HEK293 (cell line): ENCODE data around the gene CFP.

ENCODE experiments used
- CTCF ChIP-seq: fragments of 450-650 bp; formaldehyde crosslinking; IDR thresholded peaks from 2 replicates; pipeline ENCODE4 v1.5.1; 2016; ENCODE audit warnings: missing biosample characterization, missing genetic modification characterization
- KLF7 ChIP-seq: fragments of 450-650 bp; formaldehyde crosslinking; IDR thresholded peaks from 2 replicates; pipeline ENCODE4 v1.5.1; 2016; ENCODE audit warnings: missing biosample characterization, missing genetic modification characterization, borderline replicate concordance
- MEIS1 ChIP-seq: sonication (generic); formaldehyde crosslinking; IDR thresholded peaks from 2 replicates; pipeline ENCODE4 v1.8.1; 2022; ENCODE audit warnings: missing genetic modification reagents, mild to moderate bottlenecking, borderline replicate concordance
- PRDM6 ChIP-seq: fragments of 450-650 bp; formaldehyde crosslinking; IDR thresholded peaks from 2 replicates; pipeline ENCODE4 v1.5.1; 2017; ENCODE audit warnings: missing biosample characterization, missing genetic modification characterization
- SCRT1 ChIP-seq: fragments of 450-650 bp; formaldehyde crosslinking; IDR thresholded peaks from 2 replicates; pipeline ENCODE4 v1.5.1; 2016; ENCODE audit warnings: missing biosample characterization, missing genetic modification characterization, borderline replicate concordance
- SP3 ChIP-seq: fragments of 450-650 bp; formaldehyde crosslinking; IDR thresholded peaks from 2 replicates; pipeline ENCODE4 v1.5.1; 2016; ENCODE audit warnings: missing biosample characterization, missing genetic modification characterization
- TCF7L2 ChIP-seq: IDR thresholded peaks from 2 replicates; pipeline ENCODE4 v1.6.1; 2011; ENCODE audit warnings: low read depth, mild to moderate bottlenecking, inconsistent platforms, low read length, moderate library complexity, borderline replicate concordance
- WT1 ChIP-seq: fragments of 450-650 bp; formaldehyde crosslinking; IDR thresholded peaks from 2 replicates; pipeline ENCODE4 v1.5.1; 2016; ENCODE audit warnings: missing biosample characterization, missing genetic modification characterization
- ZBTB49 ChIP-seq: fragments of 450-650 bp; formaldehyde crosslinking; IDR thresholded peaks from 2 replicates; pipeline ENCODE4 v1.5.1; 2016; ENCODE audit warnings: missing biosample characterization, missing genetic modification characterization, low read depth
- ZEB2 ChIP-seq: fragments of 450-650 bp; formaldehyde crosslinking; IDR thresholded peaks from 2 replicates; pipeline ENCODE4 v1.5.1; 2016; ENCODE audit warnings: missing biosample characterization, missing genetic modification characterization
- ZFP37 ChIP-seq: fragments of 450-650 bp; formaldehyde crosslinking; IDR thresholded peaks from 2 replicates; pipeline ENCODE4 v1.5.1; 2016; ENCODE audit warnings: missing biosample characterization, missing genetic modification characterization
- ZFP41 ChIP-seq: fragments of 450-650 bp; formaldehyde crosslinking; IDR thresholded peaks from 2 replicates; pipeline ENCODE4 v1.5.1; 2016; ENCODE audit warnings: missing biosample characterization, missing genetic modification characterization, borderline replicate concordance
- ZNF138 ChIP-seq: fragments of 450-650 bp; formaldehyde crosslinking; IDR thresholded peaks from 2 replicates; pipeline ENCODE4 v1.5.1; 2016; ENCODE audit warnings: missing biosample characterization, missing genetic modification characterization, borderline replicate concordance
- ZNF140 ChIP-seq: fragments of 450-650 bp; formaldehyde crosslinking; IDR thresholded peaks from 2 replicates; pipeline ENCODE4 v1.5.1; 2016; ENCODE audit warnings: missing biosample characterization, missing genetic modification characterization
- ZNF169 ChIP-seq: fragments of 450-650 bp; formaldehyde crosslinking; IDR thresholded peaks from 2 replicates; pipeline ENCODE4 v1.5.1; 2016; ENCODE audit warnings: missing biosample characterization, missing genetic modification characterization
- ZNF184 ChIP-seq: fragments of 450-650 bp; IDR thresholded peaks from 2 replicates; pipeline ENCODE4 v1.5.1; 2018; ENCODE audit warnings: missing biosample characterization, mild to moderate bottlenecking, missing genetic modification characterization
- ZNF223 ChIP-seq: fragments of 450-650 bp; formaldehyde crosslinking; IDR thresholded peaks from 2 replicates; pipeline ENCODE4 v1.5.1; 2016; ENCODE audit warnings: missing biosample characterization, missing genetic modification characterization
- ZNF23 ChIP-seq: fragments of 450-650 bp; formaldehyde crosslinking; IDR thresholded peaks from 2 replicates; pipeline ENCODE4 v1.5.1; 2016; ENCODE audit warnings: missing biosample characterization, missing genetic modification characterization, borderline replicate concordance
- ZNF362 ChIP-seq: fragments of 450-650 bp; formaldehyde crosslinking; IDR thresholded peaks from 2 replicates; pipeline ENCODE4 v1.5.1; 2016; ENCODE audit warnings: missing biosample characterization, missing genetic modification characterization
- ZNF473 ChIP-seq: fragments of 450-650 bp; formaldehyde crosslinking; IDR thresholded peaks from 2 replicates; pipeline ENCODE4 v1.5.1; 2017; ENCODE audit warnings: missing biosample characterization, missing genetic modification characterization
- ZNF692 ChIP-seq: fragments of 450-650 bp; formaldehyde crosslinking; IDR thresholded peaks from 2 replicates; pipeline ENCODE4 v1.5.1; 2016; ENCODE audit warnings: missing biosample characterization, missing genetic modification characterization
- ZNF76 ChIP-seq: fragments of 450-650 bp; formaldehyde crosslinking; IDR thresholded peaks from 2 replicates; pipeline ENCODE4; 2016; ENCODE audit warnings: low read depth, missing biosample characterization, missing genetic modification characterization, borderline replicate concordance
- ZNF777 ChIP-seq: fragments of 450-650 bp; formaldehyde crosslinking; IDR thresholded peaks from 2 replicates; pipeline ENCODE4 v1.5.1; 2017; ENCODE audit warnings: missing biosample characterization, missing genetic modification characterization, borderline replicate concordance
- ZNF837 ChIP-seq: fragments of 450-650 bp; formaldehyde crosslinking; IDR thresholded peaks from 2 replicates; pipeline ENCODE4 v1.5.1; 2016; ENCODE audit warnings: missing biosample characterization, missing genetic modification characterization
- ZSCAN18 ChIP-seq: fragments of 450-650 bp; formaldehyde crosslinking; IDR thresholded peaks from 2 replicates; pipeline ENCODE4 v1.5.1; 2016; ENCODE audit warnings: missing biosample characterization, missing genetic modification characterization
- ZSCAN30 ChIP-seq: fragments of 450-650 bp; IDR thresholded peaks from 2 replicates; pipeline ENCODE4 v1.5.1; 2018; ENCODE audit warnings: missing biosample characterization, mild to moderate bottlenecking, missing genetic modification characterization, moderate library complexity
- ZSCAN5A ChIP-seq: fragments of 450-650 bp; formaldehyde crosslinking; IDR thresholded peaks from 2 replicates; pipeline ENCODE4 v1.5.1; 2016; ENCODE audit warnings: missing biosample characterization, missing genetic modification characterization

Gene CFP

GRCh38 chrX:47581731-47582647, 47.7 kb downstream of the CFP start, which contains the start of gene TIMP1 (continued):
- TF ChIP-seq ZNF140 (tag by site-specific recombination) (no peak), ZNF473 (tag by site-specific recombination) (no peak), ZNF223 (tag by site-specific recombination) (no peak), ZFP41 (no peak), SCRT1 (tag by site-specific recombination) (no peak), ZSCAN5A (no peak), ZFP37 (tag by site-specific recombination) (peak; percentile 58; the same call in 1 of the 2 replicates), TCF7L2 (no peak), ZSCAN18 (tag by site-specific recombination) (no peak), ZNF362 (tag by site-specific recombination) (no peak), ZNF184 (tag by site-specific recombination) (no peak), KLF7 (tag by site-specific recombination) (no peak), MEIS1 (no peak), WT1 (tag by site-specific recombination) (peak; percentile 41; the same call in 1 of the 2 replicates), ZNF169 (no peak), PRDM6 (tag by site-specific recombination) (no peak), ZEB2 (tag by site-specific recombination) (0 out of 2 replicates have a peak, but pooled peaks have one; percentile 57), ZBTB49 (tag by site-specific recombination) (no peak), CTCF (no peak), ZNF23 (tag by site-specific recombination) (no peak), ZNF692 (no peak), ZNF138 (tag by site-specific recombination) (no peak), ZNF76 (no peak), SP3 (tag by site-specific recombination) (peak; percentile 76), ZNF777 (tag by site-specific recombination) (no peak), ZSCAN30 (tag by site-specific recombination) (0 out of 2 replicates have a peak, but pooled peaks have one; percentile 39), ZNF837 (tag by site-specific recombination) (no peak)
